NCI-H1417 (cell line): ENCODE data around the gene OR4Q3.
"Not testable (repeated sequence)": the region's sequence is repeated elsewhere in the genome, so short reads cannot be mapped to it uniquely, and the experiment has no call there.

Experiments
- DNase-seq, 3 experiments: peaks; one replicate each; lab custom pipeline; 2025; lab: John Stamatoyannopoulos, UW

The OR4Q3 gene

GRCh38 chr14:19743256-19743655 lies at the start of gene OR4Q3:
Gene OR4Q3, plus strand, starts transcription at chr14:19743571.
- DNase-seq, result peak in 1 of 3 experiments; percentile 6

DNA sequence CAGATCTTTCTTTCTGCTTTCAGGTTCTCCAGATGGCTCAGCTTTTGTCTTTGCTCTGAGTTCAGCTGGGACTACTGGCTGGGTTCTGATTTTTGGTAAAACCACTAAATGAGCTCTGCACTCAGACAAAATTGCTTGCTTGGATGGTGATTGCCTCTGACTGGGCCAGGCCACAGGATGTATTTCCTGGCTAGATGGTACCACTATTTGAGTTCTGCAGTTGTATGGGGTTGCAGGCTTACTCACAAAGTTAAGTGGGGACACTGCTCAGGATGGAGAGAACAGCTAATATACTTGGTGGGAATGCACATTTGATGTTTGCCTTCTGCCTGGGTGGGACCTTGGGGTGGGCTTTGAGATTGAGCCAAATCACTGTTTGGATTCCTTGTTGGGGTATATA lies 14.0 kb upstream of the OR4Q3 start:
- DNase-seq, result no peak

DNA sequence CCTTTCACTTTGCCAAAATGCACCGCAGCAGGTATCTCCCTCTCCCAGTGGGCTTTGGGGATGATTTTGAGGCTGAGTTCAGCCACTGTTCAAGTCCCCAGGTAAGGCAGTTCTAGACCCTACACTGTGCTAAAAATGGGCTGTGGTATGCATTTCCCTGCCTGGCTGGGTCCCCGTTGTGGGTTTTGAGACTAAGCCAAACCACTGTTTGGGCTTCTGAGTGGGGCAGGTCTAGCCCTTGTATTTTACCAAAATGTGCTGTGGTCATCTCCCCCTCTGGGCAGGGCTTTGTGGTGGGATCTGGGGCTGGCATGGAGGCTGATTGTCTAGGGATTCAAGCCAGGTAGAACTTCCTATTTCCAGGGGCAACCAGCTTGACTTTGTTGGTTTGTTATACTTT lies 13.6 kb upstream of the OR4Q3 start:
- DNase-seq, result no peak

DNA sequence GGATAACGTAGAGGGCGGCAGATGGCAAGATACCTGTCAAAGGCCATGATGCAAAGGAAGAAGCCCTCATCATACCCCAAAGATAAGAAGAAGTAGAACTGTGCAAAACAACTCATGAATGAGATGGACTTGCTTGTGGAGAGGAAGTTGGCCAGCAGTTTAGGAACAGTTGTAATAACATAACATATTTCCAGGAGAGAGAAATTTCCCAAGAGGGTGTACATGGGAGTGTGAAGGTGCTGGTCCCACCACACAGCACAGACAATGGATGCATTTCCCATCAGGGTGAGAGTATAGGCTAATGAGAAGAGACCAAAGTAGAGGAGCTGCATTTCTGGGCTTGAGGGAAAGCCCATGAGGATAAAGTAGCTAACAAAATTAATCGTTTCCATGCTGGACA lies 9.5 kb upstream of the OR4Q3 start:
- DNase-seq, result not testable (repeated sequence)

DNA sequence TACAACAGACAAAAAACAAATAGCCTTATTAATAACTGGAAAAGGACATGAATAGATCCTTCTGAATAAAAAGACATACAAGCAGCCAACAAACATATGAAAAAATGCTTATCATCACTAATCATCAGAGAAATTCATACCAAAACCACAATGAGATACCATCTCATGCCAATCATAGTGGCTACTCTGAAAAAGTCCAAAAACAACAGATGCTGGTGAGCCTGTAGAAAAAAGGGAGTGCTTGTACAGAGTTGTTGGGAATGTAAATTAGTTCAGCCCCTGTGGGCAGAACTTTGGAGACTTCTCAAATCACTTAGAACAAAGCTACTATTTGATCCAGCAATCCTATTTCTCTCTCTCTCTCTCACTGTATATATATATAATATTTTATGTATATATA lies 8.9 kb downstream of the OR4Q3 start:
- DNase-seq, result not testable (repeated sequence)

DNA sequence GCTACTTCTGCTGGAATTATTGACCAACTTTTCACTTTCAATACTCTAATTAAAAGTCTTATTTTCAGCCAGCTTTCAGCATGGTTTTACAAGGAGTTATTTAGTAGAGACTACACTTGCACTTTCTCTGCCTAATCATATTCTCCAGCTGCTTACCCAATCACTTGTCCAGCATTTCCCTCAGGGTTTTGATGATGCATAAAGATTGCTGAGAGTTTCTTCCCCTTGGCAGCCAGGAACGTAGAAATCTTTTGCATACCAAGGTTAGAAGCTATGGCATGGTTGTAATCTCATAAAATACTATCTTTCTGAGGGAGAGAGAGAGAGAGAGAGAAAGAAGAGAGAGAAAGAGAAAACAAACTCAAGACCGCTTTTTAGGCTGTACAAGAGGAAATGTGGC lies 10.8 kb downstream of the OR4Q3 start:
- no peak for DNase-seq

DNA sequence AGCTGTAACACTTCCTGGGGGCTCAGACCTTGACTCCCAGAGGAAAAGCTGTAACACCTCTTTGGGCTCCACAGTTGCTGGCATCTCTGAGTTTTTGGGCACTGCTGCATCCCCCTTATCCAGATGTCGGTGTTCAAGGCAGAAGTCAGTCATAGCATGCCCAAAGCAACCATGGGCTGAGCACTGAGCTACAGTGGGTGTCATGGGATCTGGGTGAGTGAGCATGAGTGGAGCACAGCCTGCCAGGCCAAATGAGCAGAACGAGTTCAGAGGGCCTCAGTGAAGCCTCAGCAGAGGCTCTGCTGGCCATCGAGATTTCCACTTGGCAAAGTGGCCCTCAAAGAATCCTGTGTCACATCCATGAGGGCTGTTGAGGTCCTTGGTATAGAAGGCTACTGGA lies 28.1 kb downstream of the OR4Q3 start:
- DNase-seq, result not testable (repeated sequence)

- DNase-seq, result no peak
Observed at GRCh38 chr14:19771895-19772430, 28.6 kb downstream of the OR4Q3 start.

DNA sequence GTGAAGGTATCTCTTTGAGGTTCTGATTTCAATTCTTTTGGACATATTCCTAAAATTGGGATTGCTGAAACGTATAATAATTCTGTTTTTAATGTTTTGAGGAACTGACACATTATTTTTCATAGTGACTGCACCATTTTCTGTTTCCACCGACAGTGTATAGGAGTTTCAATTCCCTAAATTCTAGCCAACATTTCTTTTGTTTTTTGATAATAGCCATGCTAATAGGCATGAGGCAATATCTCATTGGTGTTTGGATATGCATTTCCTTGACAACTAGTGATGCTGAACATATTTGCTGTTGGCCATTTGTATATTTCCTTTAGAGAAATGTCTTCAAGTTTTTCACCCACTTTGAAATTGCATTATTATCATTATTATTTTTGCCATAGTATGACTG lies 29.1 kb downstream of the OR4Q3 start:
- DNase-seq, result not testable (repeated sequence)

DNA sequence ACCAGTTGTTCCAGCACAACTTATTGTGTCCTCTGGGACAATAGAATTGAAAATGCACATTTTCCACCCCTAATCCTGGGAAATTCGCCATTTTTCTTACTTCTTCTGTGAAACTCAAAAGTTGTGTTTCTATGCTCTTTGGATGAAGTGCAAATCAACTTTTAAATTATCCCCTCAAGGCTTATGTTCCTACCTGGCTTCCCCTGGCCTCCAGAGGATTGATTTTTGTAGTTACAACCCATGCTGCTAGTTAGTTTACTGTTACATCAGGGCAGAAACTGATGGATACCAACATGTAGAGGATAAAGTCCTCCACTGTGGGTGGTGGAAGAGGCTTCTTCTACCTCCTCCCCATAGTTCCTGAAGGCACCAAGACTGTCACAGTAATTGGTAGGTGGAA lies 29.8 kb downstream of the OR4Q3 start, which contains the start of gene OR4M1:
OR4M1 (plus strand) TSS at position 301 of the 400 bp plus-strand sequence. CDS start 6,819 bp downstream, outside the sequence.
- not testable (repeated sequence) for DNase-seq

DNA sequence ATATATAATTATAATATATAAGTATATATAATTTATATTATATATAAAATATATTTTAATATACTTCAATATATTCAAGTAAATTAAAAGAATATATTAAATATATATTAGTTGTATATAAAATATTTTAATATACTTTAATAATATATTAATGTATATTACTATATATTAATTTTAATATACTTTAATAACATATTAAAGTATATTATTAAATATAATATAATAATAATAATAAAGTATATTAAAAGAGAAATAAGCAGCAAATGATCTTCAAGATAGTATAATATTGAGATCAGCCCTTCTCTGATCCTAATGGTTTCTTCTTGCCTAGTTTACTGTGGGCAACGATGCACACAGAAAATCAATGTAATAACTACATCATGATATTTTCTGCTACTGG lies 32.2 kb downstream of the OR4Q3 start:
- DNase-seq, result no peak

DNA sequence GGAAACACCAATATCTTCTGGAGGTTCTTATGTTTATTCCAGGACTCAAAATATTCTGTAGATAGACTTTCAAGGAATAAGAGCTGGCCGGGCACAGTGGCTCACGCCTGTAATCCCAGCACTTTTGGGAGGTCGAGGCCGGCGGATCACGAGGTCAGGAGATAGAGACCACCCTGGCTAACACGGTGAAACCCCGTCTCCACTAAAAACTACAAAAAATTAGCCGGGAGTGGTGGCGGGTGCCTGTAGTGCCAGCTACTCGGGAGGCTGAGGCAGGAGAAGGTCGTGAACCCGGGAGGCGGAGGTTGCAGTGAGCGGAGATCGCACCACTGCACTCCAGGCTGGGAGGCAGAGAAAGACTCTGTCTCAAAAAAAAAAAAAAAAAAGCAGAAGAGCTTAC lies 42.5 kb downstream of the OR4Q3 start:
- not testable (repeated sequence) for DNase-seq

DNA sequence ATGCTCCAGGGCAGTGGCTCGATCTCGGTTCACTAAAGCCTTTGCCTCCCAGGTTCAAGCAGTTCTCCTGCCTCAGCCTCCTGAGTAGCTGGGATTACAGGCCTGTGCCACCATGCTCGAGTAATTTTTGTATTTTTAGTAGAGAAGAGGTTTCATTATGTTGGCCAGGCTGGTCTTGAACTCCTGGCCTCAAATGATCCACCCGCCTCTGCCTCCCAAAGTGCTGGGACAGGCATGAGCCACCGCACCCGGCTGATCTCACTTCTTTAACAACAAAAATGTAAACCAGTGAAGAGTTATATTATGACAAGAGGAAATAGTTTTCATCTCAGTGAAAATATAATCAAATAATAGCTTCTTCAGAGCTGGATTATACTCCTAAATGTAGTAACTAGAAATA lies 43.9 kb downstream of the OR4Q3 start:
- DNase-seq, result not testable (repeated sequence)

GRCh38 chr14:19788150-19788549 lies 44.8 kb downstream of the OR4Q3 start:
- not testable (repeated sequence) for DNase-seq

DNA sequence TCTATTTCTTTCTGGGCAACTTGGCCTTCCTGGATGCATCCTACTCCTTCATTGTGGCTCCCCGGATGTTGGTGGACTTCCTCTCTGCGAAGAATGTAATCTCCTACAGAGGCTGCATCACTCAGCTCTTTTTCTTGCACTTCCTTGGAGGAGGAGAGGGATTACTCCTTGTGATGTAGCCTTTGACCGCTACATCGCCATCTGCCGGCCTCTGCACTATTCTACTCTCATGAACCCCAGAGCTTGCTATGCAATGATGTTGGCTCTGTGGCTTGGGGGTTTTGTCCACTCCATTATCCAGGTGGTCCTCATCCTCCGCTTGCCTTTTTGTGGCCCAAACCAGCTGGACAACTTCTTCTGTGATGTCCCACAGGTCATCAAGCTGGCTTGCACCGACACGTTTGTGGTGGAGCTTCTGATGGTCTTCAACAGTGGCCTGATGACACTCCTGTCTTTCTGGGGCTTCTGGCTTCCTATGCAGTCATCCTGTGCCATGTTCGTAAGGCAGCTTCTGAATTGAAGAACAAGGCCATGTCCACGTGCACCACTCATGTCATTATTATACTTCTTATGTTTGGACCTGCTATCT lies 53.2 kb downstream of the OR4Q3 start:
- not testable (repeated sequence) for DNase-seq
